ENCODE results near the gene CPNE7. TPM values are rescaled to one million over a fixed set of nuclear protein-coding genes. Genes with fewer than 3 reads are reported as not detected.
A peak's percentile ranks its signal among the peaks of the same experiment; 100 is the strongest.

CPNE7 gene
- total and polyA plus RNA-seq, 2 of the 13 experiments (the other 11 are each of a cell fraction or from before 2014, with no cell fraction given), result 0.59 TPM; not detected in 1

- TF ChIP-seq, protein P1, sequence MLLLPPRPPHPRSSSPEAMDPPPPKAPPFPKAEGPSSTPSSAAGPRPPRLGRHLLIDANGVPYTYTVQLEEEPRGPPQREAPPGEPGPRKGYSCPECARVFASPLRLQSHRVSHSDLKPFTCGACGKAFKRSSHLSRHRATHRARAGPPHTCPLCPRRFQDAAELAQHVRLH (CRISPR knock-in tag; IDR thresholded peaks at IDR 0.05; ENCODE audit: borderline replicate concordance, low read depth), result 0 out of 2 replicates have a peak, but pooled peaks have one; percentile 29
- peak; percentile 80; the same call in 1 of the 2 replicates for TF ChIP-seq HDAC1 (CRISPR knock-in tag; IDR thresholded peaks at IDR 0.05)
- TF ChIP-seq, protein P2, sequence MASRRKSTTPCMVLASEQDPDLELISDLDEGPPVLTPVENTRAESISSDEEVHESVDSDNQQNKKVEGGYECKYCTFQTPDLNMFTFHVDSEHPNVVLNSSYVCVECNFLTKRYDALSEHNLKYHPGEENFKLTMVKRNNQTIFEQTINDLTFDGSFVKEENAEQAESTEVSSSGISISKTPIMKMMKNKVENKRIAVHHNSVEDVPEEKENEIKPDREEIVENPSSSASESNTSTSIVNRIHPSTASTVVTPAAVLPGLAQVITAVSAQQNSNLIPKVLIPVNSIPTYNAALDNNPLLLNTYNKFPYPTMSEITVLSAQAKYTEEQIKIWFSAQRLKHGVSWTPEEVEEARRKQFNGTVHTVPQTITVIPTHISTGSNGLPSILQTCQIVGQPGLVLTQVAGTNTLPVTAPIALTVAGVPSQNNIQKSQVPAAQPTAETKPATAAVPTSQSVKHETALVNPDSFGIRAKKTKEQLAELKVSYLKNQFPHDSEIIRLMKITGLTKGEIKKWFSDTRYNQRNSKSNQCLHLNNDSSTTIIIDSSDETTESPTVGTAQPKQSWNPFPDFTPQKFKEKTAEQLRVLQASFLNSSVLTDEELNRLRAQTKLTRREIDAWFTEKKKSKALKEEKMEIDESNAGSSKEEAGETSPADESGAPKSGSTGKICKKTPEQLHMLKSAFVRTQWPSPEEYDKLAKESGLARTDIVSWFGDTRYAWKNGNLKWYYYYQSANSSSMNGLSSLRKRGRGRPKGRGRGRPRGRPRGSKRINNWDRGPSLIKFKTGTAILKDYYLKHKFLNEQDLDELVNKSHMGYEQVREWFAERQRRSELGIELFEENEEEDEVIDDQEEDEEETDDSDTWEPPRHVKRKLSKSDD (CRISPR knock-in tag; IDR thresholded peaks at IDR 0.05; ENCODE audit: low read depth), result no peak
- no peak for TF ChIP-seq NONO (IDR thresholded peaks at IDR 0.05)
- peak; percentile 61; the same call in 1 of the 2 replicates for TF ChIP-seq NONO (CRISPR knock-in tag; conservative IDR thresholded peaks at IDR 0.05)
- TF ChIP-seq MED1 (CRISPR knock-in tag; IDR thresholded peaks at IDR 0.05), result peak; percentile 78
- TF ChIP-seq ZNF552 (CRISPR knock-in tag; IDR thresholded peaks at IDR 0.05; ENCODE audit: borderline replicate concordance), result no peak
- no peak for TF ChIP-seq ZNF510 (CRISPR knock-in tag; IDR thresholded peaks at IDR 0.05; ENCODE audit: low read depth)
- TF ChIP-seq, protein P3, sequence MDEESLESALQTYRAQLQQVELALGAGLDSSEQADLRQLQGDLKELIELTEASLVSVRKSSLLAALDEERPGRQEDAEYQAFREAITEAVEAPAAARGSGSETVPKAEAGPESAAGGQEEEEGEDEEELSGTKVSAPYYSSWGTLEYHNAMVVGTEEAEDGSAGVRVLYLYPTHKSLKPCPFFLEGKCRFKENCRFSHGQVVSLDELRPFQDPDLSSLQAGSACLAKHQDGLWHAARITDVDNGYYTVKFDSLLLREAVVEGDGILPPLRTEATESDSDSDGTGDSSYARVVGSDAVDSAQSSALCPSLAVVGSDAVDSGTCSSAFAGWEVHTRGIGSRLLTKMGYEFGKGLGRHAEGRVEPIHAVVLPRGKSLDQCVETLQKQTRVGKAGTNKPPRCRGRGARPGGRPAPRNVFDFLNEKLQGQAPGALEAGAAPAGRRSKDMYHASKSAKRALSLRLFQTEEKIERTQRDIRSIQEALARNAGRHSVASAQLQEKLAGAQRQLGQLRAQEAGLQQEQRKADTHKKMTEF (CRISPR knock-in tag; IDR thresholded peaks at IDR 0.05), result peak; percentile 22; the same call in 1 of the 2 replicates
- TF ChIP-seq POLR2AphosphoS5 (IDR thresholded peaks at IDR 0.05; ENCODE audit: low read depth, low read length), result 0 out of 2 replicates have a peak, but pooled peaks have one; percentile 7
- peak; percentile 51; the same call in 1 of the 2 replicates for TF ChIP-seq ZBTB7B (CRISPR knock-in tag; IDR thresholded peaks at IDR 0.05)
- peak; percentile 54 for TF ChIP-seq YEATS4 (CRISPR knock-in tag; IDR thresholded peaks at IDR 0.05; ENCODE audit: borderline replicate concordance)
- no peak for TF ChIP-seq NCOA1 (CRISPR knock-in tag; IDR thresholded peaks at IDR 0.05)
- TF ChIP-seq, protein P4, sequence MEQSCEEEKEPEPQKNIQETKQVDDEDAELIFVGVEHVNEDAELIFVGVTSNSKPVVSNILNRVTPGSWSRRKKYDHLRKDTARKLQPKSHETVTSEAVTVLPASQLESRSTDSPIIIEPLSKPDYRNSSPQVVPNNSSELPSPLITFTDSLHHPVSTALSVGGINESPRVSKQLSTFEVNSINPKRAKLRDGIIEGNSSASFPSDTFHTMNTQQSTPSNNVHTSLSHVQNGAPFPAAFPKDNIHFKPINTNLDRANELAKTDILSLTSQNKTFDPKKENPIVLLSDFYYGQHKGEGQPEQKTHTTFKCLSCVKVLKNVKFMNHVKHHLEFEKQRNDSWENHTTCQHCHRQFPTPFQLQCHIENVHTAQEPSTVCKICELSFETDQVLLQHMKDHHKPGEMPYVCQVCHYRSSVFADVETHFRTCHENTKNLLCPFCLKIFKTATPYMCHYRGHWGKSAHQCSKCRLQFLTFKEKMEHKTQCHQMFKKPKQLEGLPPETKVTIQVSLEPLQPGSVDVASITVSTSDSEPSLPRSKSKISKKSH (CRISPR knock-in tag; IDR thresholded peaks at IDR 0.05; ENCODE audit: borderline replicate concordance), result 0 out of 2 replicates have a peak, but pooled peaks have one; percentile 74
- TF ChIP-seq, protein P5, sequence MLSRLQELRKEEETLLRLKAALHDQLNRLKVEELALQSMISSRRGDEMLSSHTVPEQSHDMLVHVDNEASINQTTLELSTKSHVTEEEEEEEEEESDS (CRISPR knock-in tag; IDR thresholded peaks at IDR 0.05; ENCODE audit: borderline replicate concordance), result 0 out of 2 replicates have a peak, but pooled peaks have one; percentile 65
- peak; percentile 28 for TF ChIP-seq ZNF781 (CRISPR knock-in tag; IDR thresholded peaks at IDR 0.05; ENCODE audit: borderline replicate concordance, not compliant biosample characterization)
- TF ChIP-seq ZNF724P (CRISPR knock-in tag; IDR thresholded peaks at IDR 0.05; ENCODE audit: borderline replicate concordance), result peak; percentile 35; the same call in 1 of the 2 replicates
- no peak for TF ChIP-seq ZNF570 (CRISPR knock-in tag; IDR thresholded peaks at IDR 0.05; ENCODE audit: borderline replicate concordance)
- TF ChIP-seq FOXM1 (CRISPR knock-in tag; IDR thresholded peaks at IDR 0.05), result no peak
- TF ChIP-seq, protein P6, sequence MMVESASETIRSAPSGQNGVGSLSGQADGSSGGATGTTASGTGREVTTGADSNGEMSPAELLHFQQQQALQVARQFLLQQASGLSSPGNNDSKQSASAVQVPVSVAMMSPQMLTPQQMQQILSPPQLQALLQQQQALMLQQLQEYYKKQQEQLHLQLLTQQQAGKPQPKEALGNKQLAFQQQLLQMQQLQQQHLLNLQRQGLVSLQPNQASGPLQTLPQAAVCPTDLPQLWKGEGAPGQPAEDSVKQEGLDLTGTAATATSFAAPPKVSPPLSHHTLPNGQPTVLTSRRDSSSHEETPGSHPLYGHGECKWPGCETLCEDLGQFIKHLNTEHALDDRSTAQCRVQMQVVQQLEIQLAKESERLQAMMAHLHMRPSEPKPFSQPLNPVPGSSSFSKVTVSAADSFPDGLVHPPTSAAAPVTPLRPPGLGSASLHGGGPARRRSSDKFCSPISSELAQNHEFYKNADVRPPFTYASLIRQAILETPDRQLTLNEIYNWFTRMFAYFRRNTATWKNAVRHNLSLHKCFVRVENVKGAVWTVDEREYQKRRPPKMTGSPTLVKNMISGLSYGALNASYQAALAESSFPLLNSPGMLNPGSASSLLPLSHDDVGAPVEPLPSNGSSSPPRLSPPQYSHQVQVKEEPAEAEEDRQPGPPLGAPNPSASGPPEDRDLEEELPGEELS (CRISPR knock-in tag; IDR thresholded peaks at IDR 0.05), result peak; percentile 50
These were observed 30.3 kb upstream of the CPNE7 start (continued) for GRCh38 chr16:89545044-89545830.

Measured in HepG2 (cell line).